Medulla oblongata (tissue), 1 donor: ENCODE measurements around the gene S100A12.
"Not testable (repeated sequence)": the region's sequence is repeated elsewhere in the genome, so short reads cannot be mapped to it uniquely, and the experiment has no call there.

Experiments
- DNase-seq: peaks from one replicate; pipeline ENCODE4 v3.0.0-alpha.2; 2015; ENCODE audit errors: extremely low spot score

Gene S100A12

DNA sequence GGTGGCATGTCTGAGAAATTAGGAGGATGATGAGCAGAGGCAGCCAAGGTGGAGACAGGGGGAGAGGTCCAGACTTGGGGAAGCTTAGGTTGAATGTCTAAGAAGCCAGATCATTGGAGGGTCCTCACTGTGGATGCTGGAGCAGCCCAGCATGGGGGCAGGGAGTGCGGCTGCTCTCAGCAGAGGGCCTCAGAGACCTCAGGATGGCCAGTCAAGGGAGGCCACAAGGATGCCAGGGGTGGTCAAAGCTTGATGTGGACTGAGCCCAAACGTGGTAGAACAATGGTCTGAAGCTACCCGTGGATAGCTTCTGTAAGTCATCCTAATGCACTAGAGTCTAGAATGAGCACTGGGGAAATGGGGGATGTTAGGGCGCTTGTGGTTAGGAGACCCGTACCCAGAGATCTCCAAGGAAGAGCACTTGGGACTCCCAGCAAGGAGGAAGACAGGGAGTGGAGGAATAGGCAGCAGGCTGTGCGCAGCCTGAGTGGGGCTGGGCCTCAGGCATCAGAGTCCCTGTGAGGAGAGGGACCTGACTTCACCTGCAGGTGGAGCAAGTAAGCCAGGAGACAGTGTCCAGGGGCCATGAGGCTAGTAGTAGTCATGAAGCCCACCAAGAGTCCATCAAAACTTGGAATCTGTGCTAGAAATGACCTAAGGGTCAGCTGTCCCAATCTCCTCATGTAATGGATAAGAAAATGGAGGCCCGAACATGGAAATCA, 22.0 kb downstream of the S100A12 start:
- no peak for DNase-seq

DNA sequence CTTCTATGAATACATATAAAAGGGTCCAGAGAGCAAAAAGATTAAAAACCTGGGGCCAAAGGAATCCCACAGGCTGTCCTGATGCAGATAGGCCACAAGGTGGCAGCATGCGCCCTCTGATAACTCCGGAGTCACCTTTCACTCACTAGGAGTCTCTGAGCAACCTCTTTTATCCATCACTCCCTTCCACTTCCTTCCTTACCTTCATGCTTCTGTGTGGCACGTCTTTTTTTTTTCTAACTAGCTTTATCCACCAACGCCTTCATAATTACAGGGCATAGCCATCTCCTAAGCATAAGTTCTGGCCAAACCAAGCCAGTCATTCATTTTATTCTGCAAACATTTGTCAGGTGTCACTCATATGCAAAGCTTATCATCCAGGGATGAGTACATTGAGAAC, 22.9 kb downstream of the S100A12 start:
- DNase-seq = peak; percentile 71

DNA sequence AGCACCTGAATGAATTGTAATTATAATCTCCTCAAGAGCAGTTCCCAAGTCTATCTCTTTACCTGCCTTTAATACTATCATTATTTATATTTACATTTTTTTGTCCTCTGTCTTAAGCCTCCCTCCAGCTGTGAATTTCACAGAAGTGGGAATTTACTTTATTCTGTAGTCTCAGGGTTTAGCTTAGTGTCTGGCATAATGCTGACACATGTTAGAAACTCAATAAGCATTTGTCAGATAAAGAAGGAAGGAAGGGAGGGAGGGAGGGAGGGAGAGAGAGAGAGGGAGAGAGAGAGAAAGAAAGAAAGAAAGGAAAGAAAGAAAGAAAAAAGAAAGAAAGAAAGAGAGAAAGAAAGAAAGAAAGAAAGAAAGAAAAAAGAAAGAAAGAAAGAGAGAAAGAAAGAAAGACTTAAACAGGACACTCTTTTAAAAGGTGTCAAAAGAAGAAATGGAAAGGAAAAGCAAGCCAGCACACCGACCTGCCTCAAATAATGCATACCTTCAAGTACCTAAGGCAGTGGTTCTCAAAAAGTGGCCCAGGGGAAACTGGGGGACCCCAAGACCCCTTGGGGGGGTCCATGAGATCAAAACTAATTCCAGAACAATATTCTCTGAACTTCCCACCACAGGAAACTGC, 25.0 kb downstream of the S100A12 start:
- DNase-seq = no peak

DNA sequence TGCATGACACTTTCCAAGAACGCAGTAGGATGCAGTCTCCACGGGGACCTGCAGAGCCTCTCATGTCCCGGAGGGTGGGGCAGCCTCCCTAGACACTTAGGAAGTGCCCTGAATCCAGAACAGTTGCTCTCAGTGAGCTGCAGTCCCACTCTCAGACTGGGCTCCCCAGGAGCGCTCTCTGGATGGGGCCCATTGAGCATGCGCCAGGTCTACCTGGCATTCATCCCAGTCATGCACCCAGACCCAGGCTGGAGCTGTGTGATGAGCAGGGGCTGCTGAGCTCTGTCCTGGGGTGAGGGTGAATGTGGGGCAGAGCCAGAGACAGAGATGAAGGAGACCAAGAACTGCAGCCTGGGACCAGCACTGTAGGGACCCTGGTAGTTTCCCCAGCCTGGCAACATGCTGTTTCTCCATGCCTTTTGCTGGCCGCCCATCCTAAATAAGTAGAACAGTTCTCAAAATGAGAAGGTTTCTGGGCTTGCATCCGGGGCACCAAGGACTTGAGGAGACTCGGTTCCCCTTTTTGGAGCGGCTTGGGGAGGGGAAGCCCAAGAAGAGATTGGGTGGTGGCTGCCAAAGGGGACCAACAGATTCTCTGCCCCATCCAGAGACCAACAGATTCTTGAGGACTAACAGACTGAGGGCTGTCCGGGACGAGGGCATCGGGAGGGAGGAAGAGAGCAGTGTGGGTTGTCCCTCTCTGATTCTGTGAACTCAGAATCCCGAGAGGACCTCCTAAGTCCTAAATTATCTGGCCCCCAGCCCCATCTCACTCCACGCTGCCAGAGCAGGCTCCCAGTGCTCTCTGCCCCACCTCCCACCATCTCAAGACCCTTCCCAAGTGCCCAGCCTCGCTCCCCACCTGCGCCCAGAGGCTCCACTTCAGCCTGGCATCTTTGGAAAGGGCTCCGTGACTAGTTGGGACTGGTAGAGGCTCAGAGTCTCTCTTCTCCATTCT, 25.8 kb downstream of the S100A12 start:
- DNase-seq = no peak

DNA sequence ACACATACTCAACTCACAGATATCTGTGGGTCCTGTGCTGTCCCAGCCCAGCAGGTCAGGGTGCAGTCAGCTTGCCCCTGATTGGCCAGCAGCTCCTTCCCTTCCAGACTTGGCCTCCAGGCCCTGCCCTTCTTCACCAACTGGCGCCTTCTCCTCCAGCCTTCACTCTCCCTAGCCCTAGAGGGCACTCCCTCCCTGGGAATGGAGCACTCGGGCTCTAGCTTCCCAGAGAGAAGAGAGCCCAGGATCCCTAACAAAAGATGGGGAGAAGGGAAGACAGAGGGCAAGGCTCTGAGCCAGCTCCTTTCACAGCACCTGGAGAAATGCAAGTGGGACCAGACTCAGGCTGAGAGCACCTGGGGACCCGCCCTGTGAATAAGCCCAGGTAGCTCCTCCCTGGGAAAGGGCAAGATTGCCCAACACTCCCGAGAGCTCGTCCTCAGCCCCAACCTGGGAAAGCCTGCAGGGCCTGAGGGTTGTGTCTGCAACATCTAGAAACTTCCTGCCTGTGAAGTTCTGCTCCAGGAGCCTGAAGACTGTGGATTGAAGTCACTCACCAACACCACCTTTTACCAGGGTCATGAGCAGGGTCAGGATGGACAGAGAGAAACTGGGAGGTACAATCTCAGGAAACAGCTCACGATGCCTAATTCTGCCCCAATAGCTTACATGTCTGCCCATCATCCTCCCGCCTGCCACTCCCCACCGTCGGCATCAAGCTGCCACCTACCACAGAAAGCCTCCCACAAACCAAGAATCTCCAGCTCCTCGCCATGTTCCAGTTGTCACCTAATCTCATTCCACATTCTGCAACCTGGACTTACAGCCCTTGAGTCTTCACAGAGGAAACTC, 26.7 kb downstream of the S100A12 start, which contains the start of gene PGLYRP4:
TSS of gene PGLYRP4 (minus strand) at position 331 of the 852 bp plus-strand sequence. CDS start 909 bp downstream, outside the sequence.
- DNase-seq = no peak

DNA sequence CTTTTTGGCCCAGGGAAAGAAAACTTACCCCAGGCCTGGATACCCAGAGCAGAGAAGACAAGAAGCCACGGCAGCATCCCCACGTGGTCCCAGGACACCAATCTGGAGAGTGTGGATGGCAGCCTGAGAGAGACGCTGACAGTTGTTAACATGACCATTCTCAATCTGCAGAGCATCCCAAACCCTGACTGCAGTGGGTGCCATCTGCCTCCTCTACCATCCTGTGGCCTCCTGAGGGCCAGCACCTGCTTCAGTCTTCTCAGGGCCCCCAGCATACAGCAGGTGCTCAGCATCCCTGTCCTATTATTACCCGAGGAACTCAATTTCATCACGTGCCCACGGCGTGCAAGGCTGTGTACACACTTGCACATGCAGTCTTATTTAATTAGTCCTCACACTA, 27.6 kb downstream of the S100A12 start:
- no peak for DNase-seq

DNA sequence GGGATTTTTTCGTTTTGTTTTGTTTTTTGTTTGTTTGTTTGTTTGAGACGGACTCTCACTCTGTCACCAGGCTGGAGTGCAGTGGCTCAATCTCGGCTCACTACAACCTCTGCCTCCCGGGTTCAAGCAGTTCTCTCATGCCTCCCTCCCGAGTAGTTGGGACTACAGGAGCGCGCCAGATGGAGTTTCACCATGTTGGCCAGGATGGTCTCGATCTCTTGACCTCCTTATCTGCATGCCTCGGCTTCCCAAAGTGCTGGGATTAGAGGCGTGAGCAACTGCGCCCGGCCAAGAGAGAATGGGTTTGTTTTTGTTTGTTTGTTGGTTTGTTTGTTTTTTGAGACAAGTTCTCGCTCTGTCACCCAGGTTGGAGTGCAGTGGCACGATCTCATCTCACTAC, 28.4 kb downstream of the S100A12 start:
- DNase-seq = not testable (repeated sequence)

DNA sequence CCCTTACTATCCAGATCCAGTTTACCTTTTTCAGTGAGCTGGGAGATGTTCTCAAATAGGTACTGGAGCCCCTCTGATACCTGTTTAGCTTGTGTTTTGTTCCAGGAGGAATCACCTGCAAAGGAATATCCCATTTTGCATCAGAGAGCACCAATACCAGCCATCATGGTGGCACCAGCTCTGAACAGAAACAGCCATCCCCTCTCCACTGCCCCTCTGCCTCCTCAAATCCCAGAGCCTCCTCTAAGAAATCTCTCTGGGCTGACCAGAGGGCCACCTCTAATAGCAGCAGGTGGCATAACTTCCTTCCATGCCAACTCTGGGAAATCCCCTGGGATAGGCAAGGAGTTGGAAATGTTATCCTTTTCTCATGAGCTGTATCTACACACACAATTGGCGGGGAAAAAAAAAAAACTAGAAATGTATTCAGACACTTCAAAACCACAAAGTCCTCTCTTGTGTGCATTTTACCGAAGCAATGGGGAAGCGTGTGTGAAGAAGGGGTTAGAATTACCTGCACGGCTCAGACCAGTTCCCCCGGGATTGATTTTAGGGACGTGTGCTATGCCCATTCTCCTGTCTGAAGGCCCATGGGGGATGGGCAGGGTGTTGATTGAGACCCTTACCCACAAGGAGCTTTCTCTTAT, 29.2 kb downstream of the S100A12 start:
- DNase-seq = no peak

DNA sequence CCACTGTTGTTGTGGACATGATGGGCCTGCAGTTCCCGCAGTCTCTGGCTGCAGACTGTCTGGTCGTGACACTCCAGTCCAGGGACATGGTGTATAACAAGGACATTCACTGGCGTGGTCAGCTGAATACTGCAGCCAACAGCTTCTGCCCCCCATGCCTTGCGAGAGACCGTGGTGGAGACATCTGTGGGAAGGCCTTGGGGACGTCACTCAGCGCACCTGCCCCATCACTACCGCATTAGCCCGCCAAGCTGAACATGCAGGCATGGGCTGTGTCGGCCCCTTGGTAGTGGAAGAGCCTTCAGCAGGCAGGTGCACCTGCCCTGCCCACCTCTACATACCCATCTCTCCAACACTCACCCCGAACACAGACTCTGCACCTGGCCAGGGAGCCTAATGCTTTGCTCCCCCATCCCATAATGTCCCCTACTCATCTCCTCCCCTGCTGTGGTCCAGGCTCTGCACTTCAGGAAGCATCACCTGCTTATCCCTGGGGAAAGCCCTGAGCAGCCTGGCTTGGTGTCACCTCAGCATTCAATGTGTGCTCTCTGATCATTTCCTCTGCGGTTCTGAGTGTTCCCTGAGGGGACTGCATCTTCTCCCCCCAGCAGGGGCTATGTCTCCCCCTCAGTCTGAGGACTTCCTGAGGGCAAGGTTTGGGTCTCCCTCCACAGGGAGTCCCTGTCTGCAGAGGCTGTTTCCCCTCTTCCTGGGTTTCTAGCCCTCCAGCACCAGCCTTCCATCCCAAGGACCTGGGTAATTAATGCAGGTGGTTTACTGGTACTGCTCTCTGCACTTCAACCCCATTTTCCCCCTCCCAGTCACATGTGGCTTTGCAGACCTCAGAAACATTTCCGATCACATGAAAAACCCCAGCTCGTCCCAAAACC, 30.0 kb downstream of the S100A12 start:
- no peak for DNase-seq

DNA sequence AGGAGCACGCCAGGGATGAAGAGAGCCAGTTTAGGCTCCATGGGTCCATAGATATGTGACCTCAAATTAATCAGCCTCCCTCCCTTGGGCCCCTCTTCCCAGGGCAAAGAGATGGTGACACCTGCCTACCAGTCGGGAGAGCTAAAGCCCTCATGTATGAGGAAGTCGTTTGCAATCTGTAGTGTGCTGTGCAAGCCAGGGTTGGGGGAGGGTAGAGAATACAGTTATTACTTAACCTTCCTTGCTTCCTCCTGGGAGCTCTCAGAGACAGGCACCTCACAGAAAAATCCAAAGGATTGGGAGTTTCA, 30.7 kb downstream of the S100A12 start:
- DNase-seq = no peak

DNA sequence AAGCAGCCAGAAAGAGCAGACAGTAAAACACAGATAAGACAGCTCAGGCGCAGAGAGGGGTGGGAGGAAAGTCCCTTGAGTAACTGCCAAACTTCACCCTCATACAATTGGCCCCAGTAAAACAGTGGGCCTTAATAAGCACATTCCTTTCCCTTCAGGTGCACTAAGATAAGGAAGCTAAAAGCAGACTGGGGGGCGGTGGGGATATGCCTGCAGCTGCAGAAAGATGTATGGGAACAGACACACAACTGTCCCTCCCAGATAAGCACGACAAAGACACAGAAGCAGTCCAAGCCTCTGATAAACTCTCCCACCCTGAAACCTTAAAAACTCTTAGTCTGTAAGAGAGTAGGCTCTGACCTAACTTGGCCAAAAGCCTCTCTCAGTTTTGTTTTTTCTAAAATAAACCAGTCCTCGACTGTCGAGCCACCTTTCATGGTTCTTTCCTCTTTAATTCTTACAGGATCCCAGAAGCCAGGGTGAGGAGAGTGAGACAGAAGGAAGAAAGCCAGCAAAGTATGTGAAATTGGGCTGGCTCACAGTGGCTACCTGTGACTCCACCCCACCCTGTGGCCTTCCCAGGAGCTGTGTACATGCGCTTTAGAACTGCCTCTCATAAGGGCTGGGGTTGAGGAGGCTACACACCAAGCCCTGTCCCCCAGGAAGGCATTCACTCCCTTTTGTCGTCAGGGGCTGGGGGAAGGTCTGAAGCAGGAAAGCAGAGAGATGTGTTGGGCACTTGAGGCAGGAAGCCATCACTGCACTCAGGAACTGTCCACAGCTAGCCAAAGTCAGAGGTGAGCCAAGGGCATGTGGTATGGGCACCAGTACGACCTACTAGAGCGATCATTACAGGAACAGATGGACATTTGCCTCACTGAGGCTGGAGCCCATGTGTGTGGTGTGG, 31.4 kb downstream of the S100A12 start:
- DNase-seq = no peak

DNA sequence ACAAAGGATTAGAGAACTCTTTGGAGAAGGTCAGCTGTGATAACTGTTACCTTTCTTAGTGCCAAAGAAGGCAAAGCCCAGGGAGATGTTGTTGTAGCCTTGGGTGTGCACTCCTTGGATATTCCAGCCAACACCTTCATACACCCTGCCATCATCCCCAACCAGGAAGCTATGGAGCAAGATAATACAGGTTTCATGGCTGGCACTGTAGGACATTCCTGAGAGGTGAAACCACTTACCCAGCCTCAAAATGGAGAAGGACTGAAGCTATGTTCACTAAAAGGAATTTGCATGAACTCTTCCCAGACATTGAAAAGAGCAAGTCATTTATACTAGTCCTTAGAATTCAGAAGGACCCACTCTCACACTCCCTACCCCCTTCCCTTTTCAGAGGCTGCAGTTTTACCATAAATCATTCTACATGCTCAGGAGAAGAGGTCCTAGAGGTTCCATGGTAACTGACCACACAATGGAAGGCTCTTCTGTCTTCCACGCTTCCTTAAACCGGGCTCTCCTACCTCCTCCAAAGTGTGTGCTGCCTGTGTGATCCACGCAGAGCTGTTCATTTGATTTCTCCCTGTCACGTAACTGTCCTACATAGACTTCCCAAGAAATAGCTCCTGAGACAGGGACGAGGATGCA, 32.3 kb downstream of the S100A12 start:
- no peak for DNase-seq

DNA sequence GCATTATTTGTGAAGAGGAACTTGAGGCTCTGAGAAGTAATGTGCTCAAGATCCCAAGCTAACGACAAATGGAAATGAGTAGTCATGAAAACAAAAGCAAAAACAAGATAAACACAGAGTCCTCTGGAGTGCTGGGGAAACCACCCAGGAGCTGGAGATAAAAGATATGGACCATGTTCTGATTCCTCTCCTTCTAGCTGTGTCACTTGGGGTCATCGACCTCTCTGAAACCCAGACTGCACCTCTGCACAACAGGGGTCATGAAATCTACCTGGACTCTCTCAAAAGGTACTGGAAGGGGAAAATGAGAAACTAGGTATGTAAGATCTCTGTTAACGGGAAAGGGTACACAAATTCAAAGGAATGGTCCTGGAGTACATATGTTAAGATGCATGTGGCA, 33.2 kb downstream of the S100A12 start:
- DNase-seq = no peak

DNA sequence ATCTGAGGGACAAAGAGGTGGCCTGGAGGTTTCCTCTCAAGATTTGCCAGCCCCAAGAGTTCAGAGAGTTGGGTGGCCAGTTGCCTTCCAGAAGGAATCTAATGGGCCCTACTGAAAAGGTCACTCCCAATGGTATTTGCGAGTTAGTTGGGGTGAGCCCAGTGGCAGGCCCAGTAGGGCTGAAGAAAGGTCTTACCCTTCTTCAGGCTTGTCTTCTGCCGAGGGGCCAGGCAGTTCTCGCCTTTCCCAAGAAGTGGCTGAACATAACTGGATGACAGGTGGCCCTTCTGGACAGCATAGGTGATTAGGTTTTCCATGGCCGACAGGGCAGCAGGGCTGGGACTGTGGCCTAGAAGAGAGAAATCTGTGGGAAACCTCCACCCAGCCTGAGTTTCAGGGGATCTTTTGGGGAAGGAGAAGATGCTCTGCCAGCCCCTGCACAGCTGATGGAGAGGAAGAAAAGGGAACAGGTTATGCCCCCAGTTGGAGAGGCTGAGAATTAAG, 33.9 kb downstream of the S100A12 start:
- DNase-seq = no peak

DNA sequence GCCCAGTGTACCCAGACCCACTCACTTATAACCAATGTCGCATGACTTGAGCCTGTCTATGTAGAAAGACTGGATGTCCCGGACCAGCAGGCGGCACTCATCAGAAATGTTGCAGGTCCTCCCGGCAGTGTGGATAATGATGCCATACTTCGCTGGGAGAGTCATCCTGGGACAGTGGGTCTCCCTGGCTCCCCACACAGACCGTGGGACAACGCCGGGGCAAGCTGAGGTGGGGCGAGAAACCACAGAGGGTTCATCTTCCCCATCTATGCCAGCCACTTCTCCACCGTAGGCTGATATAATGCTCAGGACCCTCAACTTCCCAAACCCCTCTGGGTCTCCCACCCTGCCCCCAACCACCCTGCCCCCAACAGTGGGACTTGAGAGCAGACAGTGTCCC, 35.1 kb downstream of the S100A12 start:
- DNase-seq = no peak

DNA sequence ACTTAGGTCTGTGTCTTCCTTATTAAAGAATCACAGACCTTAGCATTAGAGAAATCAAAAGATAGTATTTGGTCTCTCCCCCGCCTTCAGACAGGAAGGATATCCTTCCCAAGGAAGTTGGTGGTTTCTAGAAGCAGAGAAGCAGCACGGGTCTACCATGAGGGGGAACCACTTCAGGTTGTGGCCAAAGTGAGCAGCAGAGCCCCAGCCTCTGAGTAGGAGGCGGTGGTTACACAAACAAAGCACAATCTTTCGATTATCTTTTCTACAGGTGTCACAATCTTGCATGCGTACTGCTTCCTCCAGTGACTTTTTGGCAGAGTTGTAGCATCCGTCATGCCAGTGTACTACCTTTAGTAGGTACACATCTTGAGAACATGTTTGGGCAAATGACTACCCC, 35.6 kb downstream of the S100A12 start:
- no peak for DNase-seq

DNA sequence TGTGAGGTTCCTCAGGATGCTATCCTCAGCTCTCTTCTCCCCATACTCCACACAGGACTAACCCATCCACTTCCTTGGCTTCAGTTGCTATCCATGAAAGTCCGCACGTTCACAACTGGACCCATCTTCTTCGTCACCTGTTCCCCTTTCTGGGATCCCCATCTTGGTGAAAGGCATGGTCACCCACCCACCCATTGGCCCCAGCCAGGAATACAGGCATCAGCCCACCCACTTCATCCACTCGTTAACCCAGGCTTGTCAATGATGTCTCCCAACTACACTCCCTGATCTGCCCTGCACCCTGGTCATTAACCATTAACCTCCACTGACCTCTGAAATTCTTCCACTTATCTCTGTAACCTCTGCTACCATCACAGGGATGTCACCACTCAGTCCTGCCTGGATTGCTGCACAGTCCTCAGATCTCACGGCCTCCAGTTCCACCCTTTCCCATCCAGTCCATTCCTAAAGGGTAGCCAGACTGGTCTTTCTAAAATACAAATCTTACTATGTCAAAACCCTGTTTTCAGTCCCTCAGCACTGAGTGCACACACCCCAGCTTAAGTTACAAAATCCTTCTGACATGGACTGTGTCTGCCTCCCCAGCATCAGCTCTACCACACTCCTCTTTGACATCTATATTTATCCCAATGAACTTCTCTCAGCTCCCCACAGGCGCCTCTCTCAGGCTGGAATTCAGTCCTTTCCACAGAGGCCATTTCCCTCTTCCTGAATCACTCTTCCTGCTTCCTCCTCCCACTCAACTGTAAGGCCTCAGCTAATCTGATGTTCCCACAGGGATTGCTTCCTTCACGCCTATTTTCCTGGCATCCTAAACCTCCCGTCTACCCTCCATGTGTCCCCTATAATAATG, 37.2 kb downstream of the S100A12 start:
- DNase-seq = no peak
